Measurements from ENCODE around the gene MAP2K3.
A peak's percentile ranks its signal among the peaks of the same experiment; 100 is the strongest.

The MAP2K3 gene

DNA sequence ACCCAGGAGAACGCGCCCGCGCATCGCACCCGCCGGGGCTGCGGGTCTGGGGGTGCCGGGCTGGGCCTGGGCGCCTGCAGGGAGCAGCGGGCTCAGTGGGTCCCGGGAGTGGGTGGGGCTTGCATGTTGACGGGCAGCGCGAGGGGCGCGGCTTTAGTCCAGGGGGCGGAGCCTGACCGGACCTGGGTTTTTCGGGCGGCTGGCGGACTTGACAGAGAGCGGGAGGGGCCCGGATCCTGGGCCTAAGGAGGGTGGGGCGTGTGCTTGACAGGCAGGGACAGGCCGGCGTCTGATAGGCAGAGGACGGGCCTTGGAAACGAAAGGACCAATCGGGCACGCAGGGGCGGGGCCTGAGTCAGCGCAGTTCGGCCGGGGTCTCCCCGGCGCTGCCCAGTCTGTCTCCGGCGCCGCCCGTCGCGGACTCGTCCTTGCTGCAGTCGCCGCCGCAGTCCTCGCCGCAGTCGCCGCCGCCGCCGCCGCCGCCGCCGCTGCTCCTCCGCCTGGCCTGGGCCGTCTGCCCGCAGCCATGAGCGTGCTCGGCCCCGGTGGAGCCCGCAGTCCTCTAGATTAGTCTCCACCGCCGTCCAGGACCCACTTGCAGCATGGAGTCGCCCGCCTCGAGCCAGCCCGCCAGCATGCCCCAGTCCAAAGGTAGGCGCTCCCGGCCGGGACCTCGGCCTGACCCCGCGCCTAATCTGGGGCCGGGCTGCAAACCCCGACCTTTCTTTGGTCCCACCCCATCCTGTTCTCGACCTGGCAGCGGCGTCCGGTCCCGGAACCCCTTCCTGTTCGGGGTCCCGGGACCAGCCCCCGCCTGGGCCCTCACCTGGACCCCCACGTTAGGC, at the start of gene MAP2K3:
TSS of gene MAP2K3 (plus strand) at position 393 of the 845 bp plus-strand sequence. CDS start at position 603, 210 bp downstream.
- FAIRE-seq: peak; percentile 98

DNA sequence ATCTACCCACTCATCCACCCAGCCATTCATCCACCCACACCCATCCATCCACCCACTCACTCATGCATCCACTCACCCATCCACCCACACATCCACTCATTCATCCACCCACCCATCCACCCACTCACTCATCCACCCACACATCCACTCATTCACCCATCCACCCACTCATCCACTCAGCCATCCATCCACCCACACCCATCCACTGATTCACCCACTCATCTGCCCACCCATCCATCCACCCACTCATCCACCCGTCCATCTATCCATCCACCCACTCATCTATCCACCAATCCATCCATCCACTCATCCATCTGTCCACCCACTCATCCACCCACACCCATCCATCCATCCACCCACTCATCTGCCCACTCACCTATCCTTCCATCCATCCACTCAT, 48.6 kb upstream of the MAP2K3 start:
- no peak for FAIRE-seq

DNA sequence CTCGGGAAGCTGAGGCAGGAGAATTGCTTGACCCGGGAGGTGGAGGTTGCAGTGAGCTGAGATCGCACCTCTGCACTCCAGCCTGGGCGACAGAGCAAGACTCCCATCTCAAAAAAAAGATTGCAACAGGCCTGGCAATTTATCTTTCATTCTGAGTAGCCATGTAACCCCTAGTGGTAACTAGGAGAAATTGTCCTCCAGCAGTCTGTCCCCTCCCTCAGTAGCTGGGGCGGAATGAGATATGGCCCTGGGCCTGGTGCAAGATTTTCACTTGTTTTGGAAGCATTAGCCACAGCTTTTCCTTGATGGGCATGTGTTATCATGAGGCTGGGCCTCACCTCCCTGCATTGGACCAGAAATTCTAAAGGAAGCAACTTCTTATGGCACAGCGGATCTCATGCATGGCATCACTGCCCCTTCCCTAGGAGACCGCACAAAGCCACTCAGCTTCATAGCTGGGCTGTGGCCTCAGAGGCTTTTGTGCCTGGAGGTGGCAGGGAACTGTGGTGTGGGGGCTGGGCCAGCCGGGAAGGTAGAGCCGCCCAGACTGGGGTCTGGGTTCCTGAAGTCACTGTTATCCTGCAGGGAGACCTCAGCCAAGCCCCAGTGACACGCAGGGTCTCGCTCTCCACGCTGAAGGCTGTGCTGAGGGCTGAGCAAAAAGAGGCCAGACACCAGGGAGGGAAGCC, 44.7 kb upstream of the MAP2K3 start:
- no peak for FAIRE-seq

DNA sequence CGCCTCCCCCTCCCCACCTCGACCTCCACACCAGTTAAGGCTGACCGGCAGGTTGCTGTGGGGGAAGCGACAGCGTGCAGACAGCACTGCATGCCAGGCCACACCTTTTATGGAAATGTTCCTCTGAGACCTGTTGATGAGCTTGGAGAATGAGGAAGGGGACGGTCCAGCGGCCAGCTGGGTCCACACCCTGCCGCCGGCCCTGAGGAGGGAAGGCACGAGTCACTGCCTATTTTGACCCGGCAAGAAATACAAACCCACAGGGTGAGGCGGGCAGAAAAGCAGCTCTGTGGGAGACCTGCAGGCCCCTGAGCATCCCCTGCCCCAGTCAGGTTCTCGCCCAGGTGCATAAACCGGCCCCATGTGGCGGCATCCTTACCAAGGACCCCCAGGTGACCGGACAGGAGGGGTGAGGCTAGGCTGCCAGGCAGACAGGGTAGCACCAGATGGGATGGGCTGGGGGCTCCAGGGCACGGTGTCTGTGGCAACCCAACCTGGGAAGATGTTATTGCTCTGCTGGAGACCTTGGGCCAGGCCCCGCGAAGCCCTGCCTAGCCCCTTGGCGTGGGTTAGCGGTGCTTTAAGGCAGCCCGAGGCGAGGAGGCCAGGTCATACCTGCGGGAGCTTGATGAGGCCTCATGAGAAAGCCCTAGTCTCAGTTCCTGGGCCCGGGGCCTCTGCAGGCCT, 44.0 kb upstream of the MAP2K3 start:
- FAIRE-seq: no peak

DNA sequence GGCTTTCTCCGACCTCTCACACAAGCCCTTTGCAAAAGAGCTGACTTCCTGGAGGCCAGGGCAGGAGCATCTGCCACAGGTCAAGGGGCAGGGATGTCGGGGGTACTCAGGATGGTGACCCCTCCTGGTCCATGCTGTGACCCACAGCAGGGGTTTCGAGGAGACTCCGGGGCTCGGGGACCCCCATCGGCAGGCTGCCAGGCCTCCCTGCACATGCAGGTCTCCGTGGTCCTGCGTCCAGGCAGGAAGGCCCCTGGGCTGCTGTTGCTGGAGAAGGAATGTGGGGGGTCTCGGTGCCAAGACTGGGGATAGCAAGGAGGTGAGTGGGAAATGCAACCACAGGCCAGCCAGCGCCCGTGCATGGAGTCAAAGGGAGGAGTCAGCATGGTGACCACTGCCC, 42.9 kb upstream of the MAP2K3 start:
- FAIRE-seq: no peak

DNA sequence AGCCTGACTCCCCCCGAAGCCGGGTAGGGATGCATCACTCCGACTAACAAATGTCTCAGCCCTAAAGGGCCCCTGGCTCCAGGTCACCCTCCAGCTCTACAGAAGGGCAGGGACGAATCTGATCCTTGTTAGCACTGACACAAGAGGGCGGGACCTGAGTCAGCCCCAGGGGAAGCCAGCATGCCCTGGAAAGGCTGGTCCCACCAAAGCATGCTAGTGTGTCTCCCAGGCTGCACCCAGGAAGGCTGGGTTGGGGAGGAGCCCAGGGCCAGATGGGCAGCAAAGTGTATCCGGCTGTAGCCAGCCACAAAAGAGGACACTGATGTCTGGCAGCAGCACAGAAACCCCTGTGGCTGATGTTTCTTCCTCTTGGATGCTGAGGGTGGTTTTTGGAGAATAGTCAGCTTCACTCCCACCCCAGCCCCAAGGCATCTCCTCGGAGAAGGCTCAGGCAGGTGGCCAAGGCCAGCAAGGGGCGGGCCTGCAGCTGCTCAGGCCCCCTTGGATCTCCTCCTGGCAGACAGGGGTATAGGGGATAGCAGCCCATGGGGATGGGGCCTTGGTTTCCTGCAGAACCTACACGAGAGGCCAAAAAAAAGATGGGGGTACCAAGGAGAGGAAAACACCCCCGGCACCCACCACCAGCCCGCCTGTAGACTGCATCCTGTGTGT, 42.3 kb upstream of the MAP2K3 start:
- no peak for FAIRE-seq

DNA sequence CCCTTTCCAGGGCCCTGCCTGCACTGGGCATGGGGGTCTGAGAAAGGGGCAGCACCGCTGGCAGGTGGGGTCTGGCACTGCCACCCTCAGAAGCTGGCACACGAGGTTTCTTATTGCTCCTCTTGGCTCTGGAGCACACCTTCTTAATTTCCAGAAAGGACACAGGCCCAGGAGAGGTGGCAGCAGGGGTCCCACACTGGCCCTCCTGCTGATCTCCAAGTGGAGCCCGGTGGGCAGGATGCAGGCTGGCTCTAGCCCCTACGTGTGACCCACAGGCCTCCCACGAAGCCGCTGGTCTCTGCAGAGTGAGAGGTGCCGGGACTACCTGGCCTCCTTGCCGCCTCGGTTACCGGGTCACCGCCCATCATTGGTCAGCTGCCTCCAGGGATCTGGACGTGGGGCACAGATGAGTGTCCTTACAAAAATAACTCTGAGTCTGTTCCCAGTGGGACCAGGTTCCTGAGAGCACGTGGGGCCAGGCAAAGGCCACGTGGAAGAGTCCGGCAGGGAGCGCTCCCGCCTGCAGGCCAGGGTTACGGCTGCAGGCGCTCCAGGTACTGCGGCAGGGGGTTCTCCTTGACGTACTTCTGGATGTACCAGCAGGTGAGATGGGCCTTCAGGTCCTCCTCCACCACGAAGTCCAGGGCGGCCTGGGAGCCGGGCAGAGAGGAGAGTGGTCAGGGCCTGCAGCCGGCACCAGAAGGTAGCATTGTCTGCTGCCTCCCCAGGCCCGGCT, 41.6 kb upstream of the MAP2K3 start:
- no peak for FAIRE-seq

DNA sequence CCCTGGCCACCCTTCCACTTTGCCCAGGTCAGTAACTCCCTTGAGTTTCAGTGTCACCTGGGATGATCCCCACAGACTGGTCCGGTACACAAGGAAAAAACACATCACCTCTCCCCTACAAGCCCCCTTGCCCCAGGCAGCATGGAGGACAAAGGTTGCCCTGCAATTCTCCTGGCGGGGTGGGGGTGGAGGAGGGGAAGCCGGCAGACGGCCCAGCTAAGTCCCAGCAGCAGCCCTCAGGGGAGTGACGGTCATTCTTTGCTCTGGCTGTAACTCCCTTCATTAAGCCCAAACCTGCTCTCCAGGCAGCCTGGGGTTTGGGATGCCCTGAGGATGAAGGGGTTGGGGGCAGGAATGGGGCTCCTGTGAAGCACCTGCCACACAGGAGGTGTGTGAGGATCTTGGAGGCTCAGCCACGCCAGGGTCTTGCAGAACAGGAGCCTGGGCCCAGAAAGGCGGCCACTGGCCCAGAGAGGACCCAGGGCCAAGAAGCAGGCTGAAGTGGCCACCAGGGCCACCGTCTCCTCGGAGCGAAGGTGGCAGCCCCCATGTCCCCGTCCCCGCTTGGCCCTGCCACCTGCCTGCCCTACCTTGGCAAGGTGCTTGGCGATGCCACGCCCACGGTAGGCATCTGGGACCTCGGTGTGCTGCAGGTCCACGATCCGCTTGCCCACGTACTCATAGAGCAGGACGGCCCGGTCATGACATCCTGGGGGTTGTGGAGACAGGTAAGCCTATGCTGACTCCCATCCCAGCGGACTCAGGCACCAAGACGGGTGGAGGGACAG, 40.8 kb upstream of the MAP2K3 start:
- FAIRE-seq: no peak

DNA sequence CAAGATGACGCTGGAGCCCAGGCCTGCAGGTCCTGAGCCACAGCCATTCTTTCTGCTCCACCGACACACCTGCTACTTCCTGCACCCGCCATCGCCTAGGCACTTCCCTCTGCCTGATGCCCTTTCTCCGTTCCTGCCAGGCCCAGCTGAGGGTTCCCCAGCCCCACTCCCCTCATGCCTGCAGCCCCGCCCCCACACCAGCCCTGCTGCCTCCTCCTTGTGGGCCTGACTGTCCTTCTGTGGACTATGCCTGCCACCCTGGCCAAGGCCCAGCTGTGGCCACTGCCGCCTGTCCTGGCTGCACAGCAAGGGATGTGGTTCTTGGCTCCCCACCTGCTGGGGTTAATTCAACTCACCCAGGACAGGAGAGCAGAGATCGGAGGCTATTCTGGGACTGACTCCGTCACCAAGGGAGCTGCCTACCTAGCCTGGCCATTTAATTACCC, 38.8 kb upstream of the MAP2K3 start:
- FAIRE-seq: no peak

DNA sequence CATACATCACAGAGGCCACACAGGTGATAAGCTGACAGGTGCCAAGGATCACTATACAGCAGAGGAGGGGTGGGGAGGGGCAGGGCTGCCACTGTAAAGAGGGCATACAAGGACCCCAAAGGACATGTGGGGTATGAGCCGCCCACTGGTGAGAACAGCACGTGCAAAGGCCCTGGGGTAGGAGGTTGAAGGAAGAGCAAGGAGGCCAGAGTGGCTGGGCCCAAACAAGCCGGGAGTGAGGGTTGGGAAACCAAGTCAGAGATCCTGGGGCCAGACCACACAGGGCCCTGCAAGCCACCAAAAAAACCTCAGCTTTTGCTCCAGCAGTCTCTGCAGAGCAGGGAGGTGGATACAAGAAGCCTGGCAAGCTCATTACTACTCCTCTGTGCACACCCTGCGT, 37.8 kb upstream of the MAP2K3 start:
- no peak for FAIRE-seq

DNA sequence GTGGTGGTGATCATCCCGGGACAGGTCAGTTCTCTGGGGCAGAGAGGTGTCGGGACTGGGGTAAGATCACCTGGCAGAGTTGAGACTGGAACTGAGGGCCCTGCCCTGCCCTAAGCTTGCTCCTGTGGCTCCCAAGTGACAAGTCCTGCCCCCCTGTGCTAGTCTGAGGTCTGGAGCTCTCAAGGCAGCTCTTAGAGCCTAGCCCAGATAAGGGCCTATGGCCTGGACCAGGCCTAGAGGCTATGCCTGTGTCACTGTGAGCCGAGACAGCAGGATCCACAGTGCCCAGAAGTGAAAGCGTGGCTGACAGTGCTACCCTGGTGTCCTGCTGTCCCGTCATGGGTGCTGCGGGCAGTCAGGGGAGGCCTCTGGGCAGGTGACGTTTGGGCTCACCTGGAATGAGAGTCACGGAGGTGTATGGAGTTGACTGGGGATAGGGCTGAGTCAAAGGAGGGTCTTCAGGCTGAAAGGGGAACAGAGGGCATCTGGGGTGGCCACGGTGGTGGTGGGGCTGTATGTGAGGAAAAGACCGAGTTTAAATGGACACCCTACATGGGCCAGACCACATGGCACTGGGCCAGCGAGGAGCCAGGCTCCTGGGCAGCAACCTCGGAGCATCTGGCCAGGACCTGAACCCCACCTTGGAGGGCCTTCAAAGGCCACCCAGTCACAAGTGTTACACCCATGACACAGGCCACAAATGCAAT, 36.8 kb upstream of the MAP2K3 start:
- FAIRE-seq: no peak

DNA sequence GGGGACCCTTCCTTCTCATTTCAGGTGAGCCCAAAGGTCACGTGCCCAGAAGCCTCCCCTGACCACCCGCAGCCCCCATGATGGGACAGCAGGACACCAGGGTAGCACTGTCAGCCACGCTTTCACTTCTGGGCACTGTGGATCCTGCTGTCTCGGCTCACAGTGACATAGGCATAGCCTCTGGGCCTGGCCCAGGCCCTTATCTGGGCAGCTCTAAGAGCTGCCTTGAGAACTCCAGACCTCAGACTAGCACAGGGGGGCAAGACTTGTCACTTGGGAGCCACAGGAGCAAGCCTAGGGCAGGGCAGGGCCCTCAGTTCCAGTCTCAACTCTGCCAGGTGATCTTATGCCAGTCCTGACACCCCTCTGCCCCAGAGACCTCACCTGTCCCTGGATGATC, 36.0 kb upstream of the MAP2K3 start:
- FAIRE-seq: no peak

DNA sequence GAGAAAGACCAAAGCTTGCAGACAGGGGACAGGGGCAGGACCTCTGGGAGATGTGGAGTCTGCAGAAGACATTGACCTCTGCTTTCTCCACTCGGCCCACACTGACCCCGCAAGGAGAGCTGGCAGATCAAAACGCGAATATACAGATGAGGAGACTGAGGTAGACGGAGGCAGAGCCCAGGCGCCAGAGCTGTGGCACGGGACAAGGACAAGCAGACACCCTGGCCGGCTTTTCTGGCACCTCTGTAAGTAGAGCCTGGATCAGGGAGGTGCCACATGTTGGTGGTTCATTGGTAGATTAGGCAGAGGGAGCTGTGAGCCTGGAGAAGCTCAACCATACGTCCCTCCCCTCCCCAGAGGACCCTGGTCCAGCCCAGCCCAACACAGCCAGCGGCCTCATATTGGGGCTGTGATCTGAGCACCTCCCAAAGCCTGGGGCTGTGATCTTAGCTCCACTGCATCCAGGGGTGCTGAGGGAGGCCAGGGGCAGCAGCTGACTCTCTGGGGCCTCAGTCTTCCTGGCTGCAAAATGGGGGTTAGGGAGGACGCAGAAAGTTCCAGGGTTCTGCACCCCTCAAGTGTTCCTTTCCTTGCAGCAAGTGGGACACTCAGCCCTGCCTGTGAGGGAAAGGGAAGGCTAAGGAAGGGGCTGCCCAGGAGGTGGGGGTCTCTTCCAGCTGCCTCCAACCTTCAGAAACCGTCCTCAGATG, 35.3 kb upstream of the MAP2K3 start:
- FAIRE-seq: no peak

DNA sequence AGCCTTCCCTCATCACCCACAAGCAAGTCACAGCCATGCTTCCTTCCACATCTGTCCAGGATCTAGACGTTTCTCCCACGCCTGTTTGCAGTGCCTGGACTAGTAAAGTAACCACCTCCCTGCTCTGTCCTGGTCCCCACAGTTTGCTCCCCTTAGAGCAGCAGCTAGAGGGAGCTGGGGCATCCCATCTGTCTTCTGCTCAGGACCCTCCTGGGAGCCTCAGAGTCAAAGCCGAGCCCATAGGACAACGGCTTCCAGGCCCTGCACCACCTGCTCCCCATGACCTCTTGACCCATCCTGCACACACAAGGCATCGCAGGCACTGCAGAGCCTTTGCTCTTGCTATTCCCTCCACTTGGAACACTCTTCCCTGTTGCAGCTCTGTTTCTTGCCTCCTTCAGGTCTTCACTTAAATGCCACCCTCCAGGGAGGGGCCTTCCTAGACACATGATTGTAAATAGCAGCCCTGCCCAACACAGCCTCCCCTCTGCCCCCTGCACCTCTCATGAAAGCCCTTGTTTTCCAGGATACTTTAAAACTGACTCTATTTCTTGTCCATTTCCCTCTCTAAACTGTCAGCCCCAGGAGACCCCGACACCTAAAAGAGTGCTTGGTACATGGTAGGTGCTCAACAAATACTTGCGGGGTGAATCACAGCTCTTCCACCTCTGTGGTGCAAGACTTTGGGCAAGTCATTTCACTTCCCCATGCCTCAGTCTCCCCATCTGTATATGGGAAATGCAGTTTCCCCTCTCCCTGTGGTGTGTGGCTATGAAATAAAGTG, 34.4 kb upstream of the MAP2K3 start:
- FAIRE-seq: no peak

DNA sequence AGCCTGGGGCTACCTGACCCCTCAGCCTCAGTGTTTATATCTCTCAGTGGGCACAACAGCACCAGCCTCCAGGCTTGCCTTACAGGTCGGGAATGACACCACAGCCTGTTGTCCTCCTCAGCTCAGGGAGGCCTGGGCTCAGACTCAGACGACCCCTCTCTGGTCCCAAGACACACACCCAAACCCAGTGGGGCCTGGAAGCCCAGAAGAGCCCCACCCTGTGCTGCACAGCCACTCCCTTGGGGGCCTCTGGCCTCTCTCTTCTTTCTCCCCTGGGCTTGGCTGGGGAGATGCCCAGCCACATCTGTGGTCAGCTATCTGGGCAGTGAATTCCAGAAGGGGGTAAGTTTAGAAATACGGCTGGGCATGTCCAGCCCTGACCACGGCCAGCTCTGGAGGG, 33.7 kb upstream of the MAP2K3 start:
- FAIRE-seq: no peak

DNA sequence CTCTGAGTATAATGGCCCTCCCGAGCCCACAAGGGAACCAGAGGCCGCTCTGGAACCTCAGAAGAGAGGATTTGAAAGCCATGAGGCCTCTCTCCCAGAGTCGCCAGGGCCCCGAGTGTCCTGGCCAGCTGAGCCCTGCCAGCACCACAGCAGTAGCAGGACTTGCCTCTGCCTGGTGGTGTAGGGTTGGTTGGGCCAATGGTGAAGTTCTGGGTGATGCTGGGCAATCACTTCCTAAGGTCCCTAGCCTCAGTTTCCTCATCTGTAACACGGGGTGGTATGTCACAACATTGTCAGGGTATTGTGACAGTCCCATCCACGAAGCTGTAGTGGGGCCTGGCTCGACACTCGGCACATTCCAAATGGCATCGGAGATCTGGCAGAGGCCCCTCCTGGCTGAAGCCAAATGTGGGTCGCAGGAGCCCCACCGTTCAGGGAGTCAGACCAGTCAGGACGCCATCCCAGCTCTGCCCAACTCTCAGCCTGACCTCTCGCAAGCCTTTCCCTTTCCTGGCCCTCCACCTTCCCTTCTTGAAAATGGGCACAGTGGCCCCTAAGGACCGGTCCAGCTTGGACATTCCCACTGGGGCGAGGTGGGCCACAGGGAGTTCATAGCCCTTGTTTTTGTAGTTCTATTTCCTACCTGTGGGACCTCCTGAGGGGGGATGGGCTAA, 33.0 kb upstream of the MAP2K3 start:
- FAIRE-seq: no peak

DNA sequence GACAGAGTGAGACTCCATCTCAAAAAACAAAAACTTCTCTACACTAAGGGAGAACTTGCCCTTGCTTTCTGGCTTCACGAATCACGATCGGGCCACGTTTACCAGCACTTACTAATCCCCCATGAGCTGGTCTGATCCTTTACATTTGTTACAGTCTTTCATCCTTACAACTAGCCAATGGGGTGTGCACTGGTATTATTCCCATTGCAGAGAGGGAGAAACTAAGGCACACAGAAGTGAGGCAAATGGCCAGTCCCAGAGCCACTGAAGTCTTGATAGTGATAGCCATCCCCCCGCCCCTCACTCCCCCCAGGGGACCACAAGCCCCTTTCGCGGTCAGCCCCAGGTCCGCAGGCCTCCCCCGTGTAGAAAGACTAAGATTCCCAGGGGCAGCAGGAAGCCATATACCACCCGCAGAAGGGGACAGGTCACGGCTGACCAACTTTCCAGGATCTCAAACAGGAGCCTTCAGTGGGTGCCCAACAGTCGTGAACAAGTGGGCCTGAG, 32.2 kb upstream of the MAP2K3 start:
- FAIRE-seq: no peak

DNA sequence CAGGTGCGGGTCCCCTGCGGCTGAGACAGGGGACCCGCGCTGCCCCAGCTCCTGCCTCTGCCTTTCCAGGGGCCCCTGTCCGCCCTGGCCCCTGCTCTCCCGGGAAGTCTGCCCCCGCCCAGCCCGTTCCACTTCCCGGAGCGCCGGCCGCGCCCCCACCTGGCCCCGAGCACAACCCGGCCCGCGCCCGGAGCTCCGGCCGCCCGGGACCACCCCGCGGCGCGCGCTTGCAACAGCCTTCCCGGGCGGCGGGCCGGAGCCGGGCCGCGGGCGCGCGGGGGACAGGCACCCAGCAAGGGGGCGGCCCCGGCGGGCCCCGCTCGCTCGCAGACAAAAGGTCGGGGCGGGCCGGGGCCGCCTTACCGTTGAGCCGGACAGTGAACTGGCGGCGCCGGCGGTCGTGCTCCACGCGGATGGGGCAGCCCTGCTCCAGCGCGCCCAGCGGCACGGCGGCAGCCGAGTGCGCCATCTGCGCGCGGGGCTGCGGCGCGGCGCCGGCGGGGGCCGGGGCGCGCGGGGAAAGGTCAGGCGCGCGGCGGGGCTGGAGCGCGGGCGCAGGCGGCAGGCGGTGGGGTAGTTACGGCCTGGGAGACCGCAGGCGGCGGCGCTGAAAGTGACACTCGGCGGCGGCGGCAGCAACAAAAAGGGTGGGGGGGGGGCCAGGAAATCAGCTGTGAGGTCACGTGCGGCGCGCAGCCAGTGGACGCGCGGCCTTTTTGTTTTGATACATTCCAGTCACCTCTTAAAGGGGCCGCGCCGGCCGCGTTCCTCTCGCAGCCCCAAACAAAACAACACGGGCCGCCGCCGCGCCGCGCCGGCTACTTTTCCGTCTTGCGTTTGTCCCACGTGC, 31.5 kb upstream of the MAP2K3 start, which contains the start of gene NATD1:
TSS of gene NATD1 (minus strand) at position 615 of the 850 bp plus-strand sequence. CDS start at position 469, 146 bp downstream.
- FAIRE-seq: no peak

Data from G401.6 (cell line).